Measurements from ENCODE around the gene PRKAG2. TPM values are rescaled to one million over a fixed set of nuclear protein-coding genes. Genes with fewer than 3 reads are reported as not detected.

PRKAG2 gene
- polyA plus RNA-seq, 2 donors, result 9.0 to 11.2 TPM

GRCh38 chr7:151837285-151838042 lies 39.5 kb downstream of the PRKAG2 start:
- Histone ChIP-seq H3K4me3 (ENCODE audit: low read depth in 1 of 2, low read length in 2 of 2) (no peak overlapping the region), H3K9me3 (ENCODE audit: control insufficient read depth in 2 of 2, insufficient read depth in 1 of 2, low read depth in 1 of 2, low read length in 1 of 2) (no peaks in the 10 kb centered on the region), H3K36me3 (ENCODE audit: control insufficient read depth in 2 of 2, insufficient read depth in 2 of 2, low read length in 1 of 2) (peaks cover 3% of the 10 kb centered on the region in 2 donors), H3K4me1 (ENCODE audit: control insufficient read depth in 2 of 2, insufficient read depth in 2 of 2, low read length in 1 of 2) (peaks cover 3 to 20% of the 10 kb centered on the region in 2 donors), H3K27ac (ENCODE audit: low read depth in 2 of 2, low read length in 1 of 2) (peak overlapping the region in 1 of 2 donors; percentile 6), H3K27me3 (ENCODE audit: control insufficient read depth in 1 of 2, insufficient read depth in 2 of 2, low read length in 2 of 2) (no peaks in the 10 kb centered on the region)
- WGBS, 2 donors, result 68 to 72% methylated on average over 25 of the region's 25 CpGs

GRCh38 chr7:151836927-151837205 lies 40.0 kb downstream of the PRKAG2 start:
- H3K36me3 ChIP-seq (ENCODE audit: control insufficient read depth in 2 of 2, insufficient read depth in 2 of 2, low read length in 1 of 2), result peaks cover 3% of the 10 kb centered on the region in 2 donors
- WGBS, 2 donors, result 90% methylated on average over 12 of the region's 12 CpGs

GRCh38 chr7:151836191-151836926 lies 40.6 kb downstream of the PRKAG2 start:
- H3K27me3 ChIP-seq (ENCODE audit: control insufficient read depth in 1 of 2, insufficient read depth in 2 of 2, low read length in 2 of 2), result no peaks in the 10 kb centered on the region
- H3K4me3 ChIP-seq (ENCODE audit: low read depth in 1 of 2, low read length in 2 of 2), result no peak overlapping the region
- WGBS, 2 donors, result 91 to 93% methylated on average over 16 of the region's 16 CpGs
- peaks cover 3 to 20% of the 10 kb centered on the region in 2 donors for H3K4me1 ChIP-seq (ENCODE audit: control insufficient read depth in 2 of 2, insufficient read depth in 2 of 2, low read length in 1 of 2)
- H3K27ac ChIP-seq (ENCODE audit: low read depth in 2 of 2, low read length in 1 of 2), result no peak overlapping the region
- H3K36me3 ChIP-seq (ENCODE audit: control insufficient read depth in 2 of 2, insufficient read depth in 2 of 2, low read length in 1 of 2), result peaks cover 3% of the 10 kb centered on the region in 2 donors
- no peaks in the 10 kb centered on the region for H3K9me3 ChIP-seq (ENCODE audit: control insufficient read depth in 2 of 2, insufficient read depth in 1 of 2, low read depth in 1 of 2, low read length in 1 of 2)

More at GRCh38 chr7:151836927-151837205, 40.0 kb downstream of the PRKAG2 start:
- Histone ChIP-seq H3K27me3 (ENCODE audit: control insufficient read depth in 1 of 2, insufficient read depth in 2 of 2, low read length in 2 of 2) (no peaks in the 10 kb centered on the region), H3K9me3 (ENCODE audit: control insufficient read depth in 2 of 2, insufficient read depth in 1 of 2, low read depth in 1 of 2, low read length in 1 of 2) (no peaks in the 10 kb centered on the region), H3K4me3 (ENCODE audit: low read depth in 1 of 2, low read length in 2 of 2) (no peak overlapping the region), H3K27ac (ENCODE audit: low read depth in 2 of 2, low read length in 1 of 2) (no peak overlapping the region), H3K4me1 (ENCODE audit: control insufficient read depth in 2 of 2, insufficient read depth in 2 of 2, low read length in 1 of 2) (peaks cover 3 to 20% of the 10 kb centered on the region in 2 donors)

GRCh38 chr7:151835636-151836035 lies 41.3 kb downstream of the PRKAG2 start:
- Histone ChIP-seq H3K4me3 (ENCODE audit: low read depth in 1 of 2, low read length in 2 of 2) (no peak overlapping the region), H3K9me3 (ENCODE audit: control insufficient read depth in 2 of 2, insufficient read depth in 1 of 2, low read depth in 1 of 2, low read length in 1 of 2) (no peaks in the 10 kb centered on the region), H3K27ac (ENCODE audit: low read depth in 2 of 2, low read length in 1 of 2) (no peak overlapping the region), H3K36me3 (ENCODE audit: control insufficient read depth in 2 of 2, insufficient read depth in 2 of 2, low read length in 1 of 2) (peaks cover 3% of the 10 kb centered on the region in 2 donors), H3K27me3 (ENCODE audit: control insufficient read depth in 1 of 2, insufficient read depth in 2 of 2, low read length in 2 of 2) (no peaks in the 10 kb centered on the region), H3K4me1 (ENCODE audit: control insufficient read depth in 2 of 2, insufficient read depth in 2 of 2, low read length in 1 of 2) (peaks cover 3 to 20% of the 10 kb centered on the region in 2 donors)
- WGBS, 2 donors, result 93% methylated on average over 9 of the region's 9 CpGs

GRCh38 chr7:151834271-151835035 lies 42.5 kb downstream of the PRKAG2 start:
- Histone ChIP-seq H3K36me3 (ENCODE audit: control insufficient read depth in 2 of 2, insufficient read depth in 2 of 2, low read length in 1 of 2) (peaks cover 3% of the 10 kb centered on the region in 2 donors), H3K27ac (ENCODE audit: low read depth in 2 of 2, low read length in 1 of 2) (no peak overlapping the region), H3K27me3 (ENCODE audit: control insufficient read depth in 1 of 2, insufficient read depth in 2 of 2, low read length in 2 of 2) (no peaks in the 10 kb centered on the region), H3K4me3 (ENCODE audit: low read depth in 1 of 2, low read length in 2 of 2) (no peak overlapping the region), H3K4me1 (ENCODE audit: control insufficient read depth in 2 of 2, insufficient read depth in 2 of 2, low read length in 1 of 2) (peaks cover 0 to 13% of the 10 kb centered on the region in 2 donors), H3K9me3 (ENCODE audit: control insufficient read depth in 2 of 2, insufficient read depth in 1 of 2, low read depth in 1 of 2, low read length in 1 of 2) (no peaks in the 10 kb centered on the region)
- 86% methylated on average over 23 of the region's 23 CpGs for WGBS, 2 donors

GRCh38 chr7:151833691-151834090 lies 43.2 kb downstream of the PRKAG2 start:
- Histone ChIP-seq H3K27me3 (ENCODE audit: control insufficient read depth in 1 of 2, insufficient read depth in 2 of 2, low read length in 2 of 2) (no peaks in the 10 kb centered on the region), H3K36me3 (ENCODE audit: control insufficient read depth in 2 of 2, insufficient read depth in 2 of 2, low read length in 1 of 2) (peaks cover 3% of the 10 kb centered on the region in 2 donors), H3K27ac (ENCODE audit: low read depth in 2 of 2, low read length in 1 of 2) (no peak overlapping the region), H3K9me3 (ENCODE audit: control insufficient read depth in 2 of 2, insufficient read depth in 1 of 2, low read depth in 1 of 2, low read length in 1 of 2) (no peaks in the 10 kb centered on the region), H3K4me1 (ENCODE audit: control insufficient read depth in 2 of 2, insufficient read depth in 2 of 2, low read length in 1 of 2) (peaks cover 0 to 8% of the 10 kb centered on the region in 2 donors), H3K4me3 (ENCODE audit: low read depth in 1 of 2, low read length in 2 of 2) (no peak overlapping the region)
- WGBS, 2 donors, result 86 to 90% methylated on average over 7 of the region's 7 CpGs

GRCh38 chr7:151833213-151833651 lies 43.7 kb downstream of the PRKAG2 start:
- no peak overlapping the region for H3K27ac ChIP-seq (ENCODE audit: low read depth in 2 of 2, low read length in 1 of 2)
- no peak overlapping the region for H3K4me3 ChIP-seq (ENCODE audit: low read depth in 1 of 2, low read length in 2 of 2)
- H3K27me3 ChIP-seq (ENCODE audit: control insufficient read depth in 1 of 2, insufficient read depth in 2 of 2, low read length in 2 of 2), result no peaks in the 10 kb centered on the region
- peaks cover 0 to 6% of the 10 kb centered on the region in 2 donors for H3K4me1 ChIP-seq (ENCODE audit: control insufficient read depth in 2 of 2, insufficient read depth in 2 of 2, low read length in 1 of 2)
- H3K36me3 ChIP-seq (ENCODE audit: control insufficient read depth in 2 of 2, insufficient read depth in 2 of 2, low read length in 1 of 2), result peaks cover 3% of the 10 kb centered on the region in 2 donors
- WGBS, 2 donors, result 85 to 89% methylated on average over 14 of the region's 14 CpGs
- no peaks in the 10 kb centered on the region for H3K9me3 ChIP-seq (ENCODE audit: control insufficient read depth in 2 of 2, insufficient read depth in 1 of 2, low read depth in 1 of 2, low read length in 1 of 2)

GRCh38 chr7:151832656-151833055 lies 44.3 kb downstream of the PRKAG2 start:
- 92 to 93% methylated on average over 11 of the region's 11 CpGs for WGBS, 2 donors
- Histone ChIP-seq H3K4me1 (ENCODE audit: control insufficient read depth in 2 of 2, insufficient read depth in 2 of 2, low read length in 1 of 2) (peaks cover 0 to 2% of the 10 kb centered on the region in 2 donors), H3K36me3 (ENCODE audit: control insufficient read depth in 2 of 2, insufficient read depth in 2 of 2, low read length in 1 of 2) (peaks cover 3% of the 10 kb centered on the region in 2 donors), H3K4me3 (ENCODE audit: low read depth in 1 of 2, low read length in 2 of 2) (no peak overlapping the region), H3K9me3 (ENCODE audit: control insufficient read depth in 2 of 2, insufficient read depth in 1 of 2, low read depth in 1 of 2, low read length in 1 of 2) (no peaks in the 10 kb centered on the region), H3K27me3 (ENCODE audit: control insufficient read depth in 1 of 2, insufficient read depth in 2 of 2, low read length in 2 of 2) (no peaks in the 10 kb centered on the region), H3K27ac (ENCODE audit: low read depth in 2 of 2, low read length in 1 of 2) (no peak overlapping the region)

- 84 to 90% methylated on average over 5 of the region's 5 CpGs for WGBS, 2 donors
- H3K27me3 ChIP-seq (ENCODE audit: control insufficient read depth in 1 of 2, insufficient read depth in 2 of 2, low read length in 2 of 2), result no peaks in the 10 kb centered on the region
- peaks cover 3% of the 10 kb centered on the region in 2 donors for H3K36me3 ChIP-seq (ENCODE audit: control insufficient read depth in 2 of 2, insufficient read depth in 2 of 2, low read length in 1 of 2)
- H3K9me3 ChIP-seq (ENCODE audit: control insufficient read depth in 2 of 2, insufficient read depth in 1 of 2, low read depth in 1 of 2, low read length in 1 of 2), result no peaks in the 10 kb centered on the region
- no peak overlapping the region for H3K27ac ChIP-seq (ENCODE audit: low read depth in 2 of 2, low read length in 1 of 2)
- no peak overlapping the region for H3K4me3 ChIP-seq (ENCODE audit: low read depth in 1 of 2, low read length in 2 of 2)
- H3K4me1 ChIP-seq (ENCODE audit: control insufficient read depth in 2 of 2, insufficient read depth in 2 of 2, low read length in 1 of 2), result peaks cover 0 to 2% of the 10 kb centered on the region in 2 donors
Measured at GRCh38 chr7:151832138-151832537, 44.8 kb downstream of the PRKAG2 start.
